HepG2 (cell line): ENCODE results near the gene APOC3. TPM values are rescaled to one million over a fixed set of nuclear protein-coding genes. Genes with fewer than 3 reads are reported as not detected.

ENCODE experiments used
- ARHGAP35 ChIP-seq: sonication (generic); formaldehyde crosslinking; IDR thresholded peaks from 2 replicates; pipeline ENCODE4 v1.9.0; 2022; ENCODE audit warnings: mild to moderate bottlenecking, inconsistent platforms, moderate library complexity, missing genetic modification reagents, borderline replicate concordance
- BRCA1 ChIP-seq: sonication (generic); formaldehyde crosslinking; IDR thresholded peaks from 2 replicates; pipeline ENCODE4 v1.4.0; 2020; ENCODE audit warnings: missing genetic modification reagents
- CC2D1A ChIP-seq: sonication (generic); formaldehyde crosslinking; IDR thresholded peaks from 2 replicates; pipeline ENCODE4 v1.8.1; 2023; ENCODE audit warnings: mild to moderate bottlenecking, missing genetic modification reagents
- HOXD1 ChIP-seq: sonication (generic); formaldehyde crosslinking; IDR thresholded peaks from 2 replicates; pipeline ENCODE4 v1.5.0; 2020; ENCODE audit warnings: missing genetic modification reagents
- IKZF5 ChIP-seq: IDR thresholded peaks from 2 replicates; pipeline ENCODE4 v1.6.1; 2018; ENCODE audit warnings: missing genetic modification reagents, mild to moderate bottlenecking, missing compliant biosample characterization
- MED1 ChIP-seq: sonication (generic); formaldehyde crosslinking; IDR thresholded peaks from 2 replicates; pipeline ENCODE4 v1.4.0; 2020; ENCODE audit warnings: missing genetic modification reagents
- NFE2 ChIP-seq: sonication (generic); formaldehyde crosslinking; IDR thresholded peaks from 2 replicates; pipeline ENCODE4 v1.4.0; 2020; ENCODE audit warnings: missing genetic modification reagents
- NR0B2 ChIP-seq: sonication (generic); formaldehyde crosslinking; IDR thresholded peaks from 2 replicates; pipeline ENCODE4 v1.4.0; 2020; ENCODE audit warnings: mild to moderate bottlenecking, missing genetic modification reagents
- PITX1 ChIP-seq: sonication (generic); formaldehyde crosslinking; IDR thresholded peaks from 2 replicates; pipeline ENCODE4 v1.5.1; 2020; ENCODE audit warnings: mild to moderate bottlenecking, missing genetic modification reagents
- RFXAP ChIP-seq: sonication (generic); formaldehyde crosslinking; IDR thresholded peaks from 2 replicates; pipeline ENCODE4 v1.4.0; 2020; ENCODE audit warnings: missing genetic modification reagents, borderline replicate concordance
- SAFB2 ChIP-seq: sonication (generic); formaldehyde crosslinking; IDR thresholded peaks from 2 replicates; pipeline ENCODE4 v1.5.1; 2020; ENCODE audit warnings: missing genetic modification reagents, low read depth, mild to moderate bottlenecking, borderline replicate concordance
- SMAD1 ChIP-seq: sonication (generic); formaldehyde crosslinking; IDR thresholded peaks from 2 replicates; pipeline ENCODE4 v1.4.0; 2020; ENCODE audit warnings: missing genetic modification reagents, low read depth, mild to moderate bottlenecking, borderline replicate concordance
- TBX2 ChIP-seq: sonication (generic); formaldehyde crosslinking; IDR thresholded peaks from 2 replicates; pipeline ENCODE4 v1.5.0; 2020; ENCODE audit warnings: missing genetic modification reagents, mild to moderate bottlenecking, borderline replicate concordance
- TOPORS ChIP-seq: sonication (generic); formaldehyde crosslinking; IDR thresholded peaks from 2 replicates; pipeline ENCODE4 v1.8.0; 2023; ENCODE audit warnings: mild to moderate bottlenecking, missing genetic modification reagents
- UBTF ChIP-seq: sonication (generic); formaldehyde crosslinking; IDR thresholded peaks from 2 replicates; pipeline ENCODE4 v1.4.0; 2020; ENCODE audit warnings: mild to moderate bottlenecking, missing genetic modification reagents
- ZBTB38 ChIP-seq: sonication (generic); formaldehyde crosslinking; IDR thresholded peaks from 2 replicates; pipeline ENCODE4 v1.5.1; 2020; ENCODE audit warnings: mild to moderate bottlenecking, missing genetic modification reagents
- ZNF337 ChIP-seq: sonication (generic); formaldehyde crosslinking; IDR thresholded peaks from 2 replicates; pipeline ENCODE4 v1.5.1; 2020; ENCODE audit warnings: missing genetic modification reagents, low read depth, mild to moderate bottlenecking, borderline replicate concordance
- ZNF589 ChIP-seq: sonication (generic); formaldehyde crosslinking; conservative IDR thresholded peaks from 2 replicates; pipeline ENCODE4 v1.8.0; 2022; ENCODE audit warnings: mild to moderate bottlenecking, moderate library complexity, missing genetic modification reagents
- ZNF687 ChIP-seq: sonication (generic); formaldehyde crosslinking; IDR thresholded peaks from 2 replicates; pipeline ENCODE4 v1.5.1; 2020; ENCODE audit warnings: mild to moderate bottlenecking, missing genetic modification reagents, moderate library complexity
- ZNF720 ChIP-seq: sonication (generic); formaldehyde crosslinking; IDR thresholded peaks from 2 replicates; pipeline ENCODE4 v1.4.0; 2020; ENCODE audit warnings: missing genetic modification reagents
- ZNF775 ChIP-seq: sonication (generic); formaldehyde crosslinking; IDR thresholded peaks from 2 replicates; pipeline ENCODE4 v1.4.0; 2020; ENCODE audit warnings: missing genetic modification reagents, mild to moderate bottlenecking, moderate library complexity, borderline replicate concordance
- polyA plus RNA-seq, 8 experiments: library from polyadenylated mRNA; depleted of rRNA in 3 of 8; stranded (reverse) in 7 of 8; unstranded in 1 of 8; fragments of >200 nt; fragmentation: Illumina TruSeq in 4 of 8; extraction: Trizol in 4 of 8; gene quantifications; 2 replicates each; pipeline versions ENCODE4 v1.2.1 to v1.2.3, GENCODE V29; 2011 to 2016; ENCODE audit warnings: low read depth in 4 of 8, missing spikeins in 1 of 8, mixed read lengths in 1 of 8; ENCODE audit not compliant: insufficient read depth in 1 of 8
- total RNA-seq, 5 experiments: library from RNA; depleted of rRNA; stranded (reverse); fragments of >200 nt; fragmentation: Illumina TruSeq; extraction: Trizol; gene quantifications; 2 replicates each; pipeline ENCODE4 v1.2.3, GENCODE V29; 2016; ENCODE audit warnings: low read depth in 1 of 5

The APOC3 gene
- total and polyA plus RNA-seq, 2 of the 13 experiments (the other 11 are each of a cell fraction or from before 2014, with no cell fraction given) = 314 to 687 TPM

DNA sequence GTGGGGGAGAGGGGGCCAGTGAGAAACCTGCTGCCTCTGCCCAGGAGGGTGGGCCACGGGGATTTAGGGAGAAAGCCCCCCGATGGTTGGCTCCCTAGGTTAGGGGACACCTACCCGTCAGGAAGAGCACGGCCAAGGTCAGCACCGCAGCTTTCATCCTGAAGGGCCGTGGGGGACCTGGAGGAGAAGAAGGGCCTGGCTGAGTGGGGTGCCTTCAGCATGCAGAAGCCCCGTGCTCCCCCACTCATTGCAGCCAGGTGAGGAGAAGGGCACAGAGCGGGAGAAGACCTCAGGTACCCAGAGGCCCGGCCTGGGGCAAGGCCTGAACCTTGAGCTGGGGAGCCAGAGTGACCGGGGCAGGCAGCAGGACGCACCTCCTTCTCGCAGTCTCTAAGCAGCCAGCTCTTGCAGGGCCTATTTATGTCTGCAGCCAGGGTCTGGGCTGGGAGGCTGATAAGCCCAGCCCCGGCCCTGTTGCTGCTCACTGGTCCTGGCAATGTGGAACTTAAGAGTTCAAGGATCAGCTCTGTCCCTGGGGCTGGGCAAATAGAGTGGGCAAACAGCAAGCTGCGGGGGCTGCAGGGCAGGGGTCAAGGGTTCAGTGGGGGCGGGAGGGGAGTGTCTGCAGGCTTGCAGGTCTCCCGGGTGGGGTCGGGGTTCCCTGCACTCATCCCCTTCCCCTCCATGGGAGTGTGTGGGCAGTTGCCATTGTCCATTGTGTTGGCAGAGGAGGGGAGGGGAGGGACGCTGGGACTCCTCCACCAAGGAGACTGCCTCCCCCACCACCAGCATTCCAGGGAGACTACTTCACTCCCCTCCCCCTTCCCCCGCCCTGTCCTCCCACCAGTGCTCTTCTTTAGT, 7.8 kb downstream of the APOC3 start, which contains the start of gene APOA1 (continued):
- TF ChIP-seq PITX1 (peak; percentile 91), UBTF (CRISPR knock-in tag) (peak; percentile 89), HOXD1 (CRISPR knock-in tag) (no peak; the same call in none of the 2 replicates), CC2D1A (no peak; the same call in 1 of the 2 replicates), RFXAP (CRISPR knock-in tag) (peak; percentile 83), ZNF589 (CRISPR knock-in tag) (peak; percentile 90), ZNF337 (CRISPR knock-in tag) (no peak), ZNF775 (CRISPR knock-in tag) (no peak), ZBTB38 (CRISPR knock-in tag) (peak; percentile 72), NFE2 (no peak), ZNF720 (CRISPR knock-in tag) (no peak), NR0B2 (0 out of 2 replicates have a peak, but pooled peaks have one; percentile 32), TBX2 (CRISPR knock-in tag) (peak; percentile 73; the same call in 1 of the 2 replicates), SMAD1 (CRISPR knock-in tag) (no peak), ZNF687 (CRISPR knock-in tag) (peak; percentile 88), IKZF5 (CRISPR knock-in tag) (peak; percentile 89; the same call in 1 of the 2 replicates), TOPORS (peak; percentile 97), SAFB2 (CRISPR knock-in tag) (no peak; the same call in 1 of the 2 replicates), MED1 (CRISPR knock-in tag) (peak; percentile 96), BRCA1 (CRISPR knock-in tag) (peak; percentile 78; the same call in 1 of the 2 replicates), ARHGAP35 (CRISPR knock-in tag) (no peak)
